Measurements from ENCODE around the gene CDC42BPA. TPM values are rescaled to one million over a fixed set of nuclear protein-coding genes. Genes with fewer than 3 reads are reported as not detected.

CDC42BPA gene
- polyA plus RNA-seq, 1 of the 3 experiments (the other 2 are of a cell fraction), result 6.8 TPM

- TF ChIP-seq EZH2phosphoT487 (IDR thresholded peaks at IDR 0.05; ENCODE audit: borderline replicate concordance, low read depth) (no peak), NFIC (IDR thresholded peaks at IDR 0.05; ENCODE audit: borderline replicate concordance) (no peak), TCF12 (IDR thresholded peaks at IDR 0.05) (no peak), FOXJ3 (CRISPR knock-in tag; IDR thresholded peaks at IDR 0.05) (no peak), RFX5 (IDR thresholded peaks at IDR 0.05; ENCODE audit: low read length) (no peak), EP300 (IDR thresholded peaks at IDR 0.05; ENCODE audit: borderline replicate concordance in 1 of 2, low read depth in 1 of 2, low read length in 1 of 2) (no peak), TAF1 (IDR thresholded peaks at IDR 0.05; ENCODE audit: borderline replicate concordance, low read depth, low read length) (no peak), FOSL2 (IDR thresholded peaks at IDR 0.05; ENCODE audit: borderline replicate concordance, low read depth) (no peak), CHD2 (IDR thresholded peaks at IDR 0.05; ENCODE audit: low read length, partially characterized antibody) (no peak), YY1 (IDR thresholded peaks at IDR 0.05; ENCODE audit: low read depth) (no peak), USF2 (IDR thresholded peaks at IDR 0.05; ENCODE audit: borderline replicate concordance, low read depth, low read length) (no peak), SIN3A (IDR thresholded peaks at IDR 0.05; ENCODE audit: borderline replicate concordance, low read depth, low read length) (no peak)
Measured at GRCh38 chr1:227049253-227049652, 269.0 kb downstream of the CDC42BPA start (continued).

- no peak for DNase-seq
- CTCF ChIA-PET, result no interaction called here
- POLR2A ChIA-PET, result no interaction called here
Measured at GRCh38 chr1:227043755-227044154, 274.5 kb downstream of the CDC42BPA start.

More at GRCh38 chr1:227043755-227044154, 274.5 kb downstream of the CDC42BPA start:
- H3F3A ChIP-seq (replicated peaks; ENCODE audit: insufficient read depth), result no peaks in the 10 kb centered on the region
- H3K9ac ChIP-seq, result no peak overlapping the region
- no peaks in the 10 kb centered on the region; a peak in 1 of 4 replicates for H3K4me1 ChIP-seq (ENCODE audit: control insufficient read depth in 1 of 2, insufficient read depth in 2 of 2, low read depth in 1 of 2, low read length in 1 of 2)
- WGBS (ENCODE audit: low lambda C conversion rate), result 90% methylated on average over 5 of the region's 5 CpGs
- no peaks in the 10 kb centered on the region for H3K9me2 ChIP-seq
- no peaks in the 10 kb centered on the region for H3K9me3 ChIP-seq
- no peaks in the 10 kb centered on the region for H4K20me1 ChIP-seq (ENCODE audit: insufficient read depth)
- no peak overlapping the region for H3K27ac ChIP-seq (ENCODE audit: low read depth in 2 of 2, low read length in 1 of 2)
- H2AFZ ChIP-seq (ENCODE audit: low read depth), result no peak overlapping the region
- TF ChIP-seq MAX (IDR thresholded peaks at IDR 0.05; ENCODE audit: low read depth) (no peak), CHD2 (IDR thresholded peaks at IDR 0.05; ENCODE audit: low read length, partially characterized antibody) (no peak), EP300 (IDR thresholded peaks at IDR 0.05; ENCODE audit: borderline replicate concordance in 1 of 2, low read depth in 1 of 2, low read length in 1 of 2) (no peak), GABPA (IDR thresholded peaks at IDR 0.05; ENCODE audit: low read depth) (no peak), FOXJ3 (CRISPR knock-in tag; IDR thresholded peaks at IDR 0.05) (no peak), JUND (IDR thresholded peaks at IDR 0.05) (no peak), SMC3 (IDR thresholded peaks at IDR 0.05; ENCODE audit: low read depth, low read length) (no peak), TAF1 (IDR thresholded peaks at IDR 0.05; ENCODE audit: borderline replicate concordance, low read depth, low read length) (no peak), RAD21 (IDR thresholded peaks at IDR 0.05; ENCODE audit: low read length) (no peak), NFIC (IDR thresholded peaks at IDR 0.05; ENCODE audit: borderline replicate concordance) (no peak), CTCF (IDR thresholded peaks at IDR 0.05) (no peak), TEAD4 (IDR thresholded peaks at IDR 0.05; ENCODE audit: borderline replicate concordance, insufficient read depth) (no peak), GATA2 (CRISPR knock-in tag; IDR thresholded peaks at IDR 0.05) (no peak), PBX3 (IDR thresholded peaks at IDR 0.05) (no peak)
- no peak overlapping the region for H3K4me2 ChIP-seq
- no peaks in the 10 kb centered on the region for H3K27me3 ChIP-seq (ENCODE audit: insufficient read depth)
- peaks cover 49 to 55% of the 10 kb centered on the region in 2 experiments for H3K36me3 ChIP-seq (replicated peaks in 1 of 2; ENCODE audit: control insufficient read depth in 1 of 2, insufficient read depth in 2 of 2, low read length in 1 of 2)
- H3K79me2 ChIP-seq (ENCODE audit: insufficient read depth), result no peaks in the 10 kb centered on the region
- H3K4me3 ChIP-seq (ENCODE audit: low read depth in 2 of 2, low read length in 1 of 2), result no peak overlapping the region
